A549 (cell line): Measurements from ENCODE around the gene MROH9. TPM values are rescaled to one million over a fixed set of nuclear protein-coding genes. Genes with fewer than 3 reads are reported as not detected.

Experiments used
- ATAC-seq, 2 experiments: fragments of 200-7000 bp in 1 of 2; fragments of >200 bp in 1 of 2; cut with Nextera tagmentation in 1 of 2; cut with Tn5 transposase in 1 of 2; 3 replicates each; pipeline versions ENCODE4 v1.8.0 to v1.9.1; 2018 to 2020; ENCODE audit warnings: mild to moderate bottlenecking in 1 of 2, moderate library complexity in 1 of 2
- CTCF ChIA-PET: fragments of 300-600 bp; sonication (Branson Sonifier 250); formaldehyde crosslinking; extraction: SDS; loops from one replicate; lab custom pipeline; 2021; ENCODE audit warnings: antibody characterized with exemption, inconsistent platforms; lab: Yijun Ruan, JAX
- POLR2A ChIA-PET: fragments of 350-600 bp; formaldehyde crosslinking; extraction: SDS; loops from one replicate; lab custom pipeline; 2021; ENCODE audit warnings: antibody characterized with exemption, inconsistent platforms; lab: Yijun Ruan, JAX
- DNase-seq, 2 experiments: peaks; one replicate each; pipeline versions ENCODE4 v3.0.0 to v3.0.0-alpha.2; 2011 to 2016; ENCODE audit warnings: low read depth in 1 of 2, low spot score in 1 of 2
- FAIRE-seq: peaks from 2 replicates; lab custom pipeline; 2011; peaks lifted over from hg19 to GRCh38; lab: Jason Lieb, UNC
- H3K27ac ChIP-seq, 2 experiments: fragments of >200 bp; sonication (Bioruptor Twin); formaldehyde crosslinking; 3 replicates each; pipeline ENCODE4 v1.5.1; 2016 to 2017
- H3K4me1 ChIP-seq: fragments of >200 bp; sonication (Bioruptor Twin); formaldehyde crosslinking; 3 replicates; pipeline ENCODE4 v1.6.1; 2016
- H3K4me2 ChIP-seq: fragments of >200 bp; sonication (Bioruptor Twin); formaldehyde crosslinking; 3 replicates; pipeline ENCODE4 v1.6.1; 2016
- H3K4me3 ChIP-seq: fragments of >200 bp; sonication (Bioruptor Twin); formaldehyde crosslinking; 3 replicates; pipeline ENCODE4 v1.5.1; 2016
- H3K9me3 ChIP-seq: fragments of >200 bp; sonication (Bioruptor Twin); formaldehyde crosslinking; 3 replicates; pipeline ENCODE4 v1.6.1; 2016
- CBX8 ChIP-seq: fragments of 200-600 bp; sonication (generic); IDR thresholded peaks from 2 replicates; pipeline ENCODE4 v1.6.1; 2016
- EHMT2 ChIP-seq: fragments of 200-600 bp; sonication (generic); IDR thresholded peaks from 2 replicates; pipeline ENCODE4 v1.6.1; 2016; ENCODE audit warnings: antibody characterized with exemption, low read depth, mild to moderate bottlenecking, moderate library complexity
- GATA3 ChIP-seq: IDR thresholded peaks from 2 replicates; pipeline ENCODE4 v1.6.1; 2012; ENCODE audit warnings: borderline replicate concordance
- KDM1A ChIP-seq: fragments of 200-600 bp; sonication (generic); IDR thresholded peaks from 2 replicates; pipeline ENCODE4 v1.6.1; 2016; ENCODE audit warnings: low read depth, mild to moderate bottlenecking
- POLR2AphosphoS2 ChIP-seq: conservative IDR thresholded peaks from 2 replicates; pipeline ENCODE4 v1.6.1; 2012; ENCODE audit warnings: low read length, improper control_type of control experiment, inconsistent platforms
- RARB ChIP-seq: fragments of 250-450 bp; sonication (Bioruptor Pico); IDR thresholded peaks from 2 replicates; pipeline ENCODE4 v1.8.0; 2021; ENCODE audit warnings: mild to moderate bottlenecking, moderate library complexity
- RNF2 ChIP-seq: fragments of 200-600 bp; sonication (generic); IDR thresholded peaks from 2 replicates; pipeline ENCODE4 v1.6.1; 2016; ENCODE audit warnings: low read depth, mild to moderate bottlenecking, antibody characterized with exemption, moderate library complexity, borderline replicate concordance
- TP53 ChIP-seq: fragments of 250-450 bp; sonication (Bioruptor Pico); IDR thresholded peaks from 2 replicates; pipeline ENCODE4 v1.5.0; 2021; ENCODE audit warnings: mild to moderate bottlenecking, moderate library complexity
- ZFP36 ChIP-seq: fragments of 450-650 bp; IDR thresholded peaks from 2 replicates; pipeline ENCODE4 v1.6.1; 2014; ENCODE audit warnings: borderline replicate concordance; ENCODE audit not compliant: partially characterized antibody
- ZSCAN20 ChIP-seq: fragments of 250-450 bp; sonication (Bioruptor Pico); IDR thresholded peaks from 2 replicates; pipeline ENCODE4 v1.8.0; 2022; ENCODE audit warnings: mild to moderate bottlenecking, moderate library complexity
- WGBS: methylation state at CpG from one replicate; pipeline ENCODE4 v1.1.6; 2017; ENCODE audit errors: missing lambda C conversion rate; 5-methylcytosine and 5-hydroxymethylcytosine counted together
- polyA plus RNA-seq, 4 experiments: library from polyadenylated mRNA; depleted of rRNA in 3 of 4; stranded (reverse); fragments of >200 nt; fragmentation: RNase III in 1 of 4; extraction: RNeasy Plus Mini Kit Qiagen cat#74134 plus additional on column Dnase treatment in 1 of 4; gene quantifications; 2 replicates in 3 of 4; 3 replicates in 1 of 4; pipeline ENCODE4 v1.2.3, GENCODE V29; 2011 to 2017
- small RNA-seq, 6 experiments: library from RNA; depleted of rRNA; stranded (forward); fragments of <200 nt; gene quantifications; one replicate each; pipeline ENCODE3, GENCODE V24; 2012
- TF ChIP-seq, protein P1 (sequence below): fragments of 150-350 bp; IDR thresholded peaks from 2 replicates; pipeline ENCODE4 v1.6.1; 2014; ENCODE audit warnings: low read depth, mild to moderate bottlenecking, low read length
- TF ChIP-seq, protein P2 (sequence below): fragments of 200-600 bp; sonication (generic); IDR thresholded peaks from 2 replicates; pipeline ENCODE4 v1.6.1; 2016; ENCODE audit warnings: antibody characterized with exemption, mild to moderate bottlenecking, moderate library complexity

Gene MROH9
- polyA plus RNA-seq, 2 of the 4 experiments (the other 2 are of a cell fraction), result not detected

DNA sequence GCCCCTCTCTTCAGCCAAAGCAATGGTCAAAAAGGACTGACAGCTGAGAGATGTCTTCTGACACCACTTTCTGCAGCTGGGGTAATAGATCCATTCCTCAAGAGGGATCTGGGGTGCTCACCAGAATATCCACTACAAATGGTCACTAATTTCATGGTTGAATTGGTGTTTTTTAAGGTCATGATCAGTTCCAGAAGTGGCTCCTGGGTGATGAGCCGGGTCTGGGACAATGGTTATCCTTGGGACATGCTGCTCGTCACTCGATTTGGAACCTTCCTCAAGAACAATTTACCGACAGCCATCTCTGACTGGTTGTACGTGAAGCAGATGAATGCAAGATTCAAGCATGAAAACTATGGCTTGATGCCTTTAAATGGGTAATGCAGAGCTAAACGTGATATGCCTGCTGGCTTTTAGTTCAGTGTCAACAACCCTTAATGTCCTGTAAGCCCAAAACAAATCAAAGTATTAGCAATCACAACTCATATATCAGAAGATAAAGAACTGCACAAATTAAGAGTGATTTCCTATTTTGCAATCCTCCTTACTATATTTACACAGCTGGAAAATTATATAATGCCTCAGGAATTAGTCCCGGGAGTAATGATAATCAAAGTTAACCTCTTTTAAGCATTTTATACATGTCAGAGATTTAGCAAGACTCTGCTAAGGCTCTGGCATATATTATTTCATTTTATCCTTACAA lies 175.4 kb downstream of the MROH9 start:
- 9% methylated on average over 7 of the region's 7 CpGs for WGBS
- Histone ChIP-seq H3K4me2 (no peak overlapping the region), H3K4me3 (no peak overlapping the region), H3K4me1 (no peaks in the 10 kb centered on the region), H3K27ac (no peak overlapping the region), H3K9me3 (no peaks in the 10 kb centered on the region)
- ChIA-PET POLR2A (no interaction called here), CTCF (no interaction called here)
- ATAC-seq (no peak), DNase-seq (no peak), FAIRE-seq (no peak)
- TF ChIP-seq RNF2 (no peak), CBX8 (no peak), POLR2AphosphoS2 (no peak)

DNA sequence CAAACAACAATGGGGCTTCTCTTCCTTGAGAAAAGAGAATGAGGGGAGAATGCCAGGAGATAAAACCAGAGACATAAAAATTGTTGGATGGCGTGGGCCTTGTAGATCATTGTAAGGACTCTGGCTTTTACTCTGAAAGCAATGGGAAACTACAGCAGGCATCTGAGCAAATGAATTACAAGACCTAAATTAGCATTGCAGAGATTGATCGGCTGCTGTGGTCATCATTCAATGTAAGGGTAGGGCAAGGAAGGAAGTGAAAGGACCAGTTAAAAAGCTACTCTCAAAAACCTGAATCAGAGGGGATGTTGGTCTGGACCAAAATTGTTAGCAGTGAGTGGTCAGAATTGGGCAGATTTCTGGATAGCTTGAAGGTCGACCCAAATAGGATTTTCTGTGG lies 176.8 kb downstream of the MROH9 start:
- CTCF ChIA-PET, result no interaction called here
- H3K4me3 ChIP-seq, result no peak overlapping the region
- no peak for FAIRE-seq
- DNase-seq, result no peak
- WGBS, result 25% methylated on average over 3 of the region's 3 CpGs
- no peaks in the 10 kb centered on the region for H3K4me1 ChIP-seq
- POLR2A ChIA-PET, result no interaction called here
- no peaks in the 10 kb centered on the region for H3K9me3 ChIP-seq
- no peak for ATAC-seq
- no peak overlapping the region for H3K4me2 ChIP-seq
- H3K27ac ChIP-seq, result no peak overlapping the region
- TF ChIP-seq, protein P1, sequence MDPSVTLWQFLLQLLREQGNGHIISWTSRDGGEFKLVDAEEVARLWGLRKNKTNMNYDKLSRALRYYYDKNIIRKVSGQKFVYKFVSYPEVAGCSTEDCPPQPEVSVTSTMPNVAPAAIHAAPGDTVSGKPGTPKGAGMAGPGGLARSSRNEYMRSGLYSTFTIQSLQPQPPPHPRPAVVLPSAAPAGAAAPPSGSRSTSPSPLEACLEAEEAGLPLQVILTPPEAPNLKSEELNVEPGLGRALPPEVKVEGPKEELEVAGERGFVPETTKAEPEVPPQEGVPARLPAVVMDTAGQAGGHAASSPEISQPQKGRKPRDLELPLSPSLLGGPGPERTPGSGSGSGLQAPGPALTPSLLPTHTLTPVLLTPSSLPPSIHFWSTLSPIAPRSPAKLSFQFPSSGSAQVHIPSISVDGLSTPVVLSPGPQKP, result no peak
- no peak for TF ChIP-seq EHMT2
- no peak for TF ChIP-seq KDM1A
- TF ChIP-seq ZSCAN20 (CRISPR knock-in tag), result no peak
- TF ChIP-seq TP53 (CRISPR knock-in tag), result no peak
- TF ChIP-seq, protein P2, sequence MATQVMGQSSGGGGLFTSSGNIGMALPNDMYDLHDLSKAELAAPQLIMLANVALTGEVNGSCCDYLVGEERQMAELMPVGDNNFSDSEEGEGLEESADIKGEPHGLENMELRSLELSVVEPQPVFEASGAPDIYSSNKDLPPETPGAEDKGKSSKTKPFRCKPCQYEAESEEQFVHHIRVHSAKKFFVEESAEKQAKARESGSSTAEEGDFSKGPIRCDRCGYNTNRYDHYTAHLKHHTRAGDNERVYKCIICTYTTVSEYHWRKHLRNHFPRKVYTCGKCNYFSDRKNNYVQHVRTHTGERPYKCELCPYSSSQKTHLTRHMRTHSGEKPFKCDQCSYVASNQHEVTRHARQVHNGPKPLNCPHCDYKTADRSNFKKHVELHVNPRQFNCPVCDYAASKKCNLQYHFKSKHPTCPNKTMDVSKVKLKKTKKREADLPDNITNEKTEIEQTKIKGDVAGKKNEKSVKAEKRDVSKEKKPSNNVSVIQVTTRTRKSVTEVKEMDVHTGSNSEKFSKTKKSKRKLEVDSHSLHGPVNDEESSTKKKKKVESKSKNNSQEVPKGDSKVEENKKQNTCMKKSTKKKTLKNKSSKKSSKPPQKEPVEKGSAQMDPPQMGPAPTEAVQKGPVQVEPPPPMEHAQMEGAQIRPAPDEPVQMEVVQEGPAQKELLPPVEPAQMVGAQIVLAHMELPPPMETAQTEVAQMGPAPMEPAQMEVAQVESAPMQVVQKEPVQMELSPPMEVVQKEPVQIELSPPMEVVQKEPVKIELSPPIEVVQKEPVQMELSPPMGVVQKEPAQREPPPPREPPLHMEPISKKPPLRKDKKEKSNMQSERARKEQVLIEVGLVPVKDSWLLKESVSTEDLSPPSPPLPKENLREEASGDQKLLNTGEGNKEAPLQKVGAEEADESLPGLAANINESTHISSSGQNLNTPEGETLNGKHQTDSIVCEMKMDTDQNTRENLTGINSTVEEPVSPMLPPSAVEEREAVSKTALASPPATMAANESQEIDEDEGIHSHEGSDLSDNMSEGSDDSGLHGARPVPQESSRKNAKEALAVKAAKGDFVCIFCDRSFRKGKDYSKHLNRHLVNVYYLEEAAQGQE, result no peak
- no peak for TF ChIP-seq RARB (CRISPR knock-in tag)
- TF ChIP-seq ZFP36, result no peak

DNA sequence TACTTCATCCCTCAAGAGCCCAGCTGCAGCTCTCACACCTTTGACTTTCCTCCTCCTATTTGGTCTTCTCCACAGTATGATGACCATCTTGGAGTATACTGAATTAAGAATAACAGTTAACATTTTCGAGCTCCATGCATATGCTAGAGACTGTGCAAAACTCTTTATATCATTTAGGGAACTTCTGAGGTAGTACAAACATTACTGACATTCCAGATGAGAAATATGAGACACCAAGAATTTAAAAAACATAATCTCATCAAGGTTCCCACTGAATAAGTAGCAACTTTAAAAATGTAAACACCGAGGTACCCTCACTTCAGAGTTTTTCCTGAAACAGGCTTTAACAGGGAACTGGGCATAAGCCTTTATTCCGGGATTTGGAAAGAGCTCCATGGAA lies 178.0 kb downstream of the MROH9 start:
- Histone ChIP-seq H3K4me3 (no peak overlapping the region), H3K27ac (no peak overlapping the region), H3K4me2 (no peak overlapping the region), H3K9me3 (no peaks in the 10 kb centered on the region)
- CTCF ChIA-PET, result no interaction called here
- 6% methylated on average over 3 of the region's 3 CpGs for WGBS
- POLR2A ChIA-PET, result no interaction called here
- TF ChIP-seq GATA3, result no peak
- TF ChIP-seq, all 56 proteins: peak for 0
- FAIRE-seq, result no peak
- H3K4me1 ChIP-seq, result no peaks in the 10 kb centered on the region
- no peak for ATAC-seq
- no peak for DNase-seq

Small RNA genes within 50 kb of the gene (small RNA-seq; reads per million reads assigned to genes)
- 0 reads per million in 6 experiments for gene MIR1295A

Other genes with a start within 250 kb of the MROH9 start
- gene FMO3, start 155.4 kb downstream of the MROH9 start, polyA plus RNA-seq (2011; rRNA removed), result not detected in 2 replicates
- gene FMO3, start 155.4 kb downstream of the MROH9 start, polyA plus RNA-seq (2017; fragmentation: RNase III; extraction: RNeasy Plus Mini Kit Qiagen cat#74134 plus additional on column Dnase treatment), result not detected in 3 replicates
- not detected in 2 replicates for gene FMO2, start 249.8 kb downstream of the MROH9 start, polyA plus RNA-seq (2011; rRNA removed)
- gene FMO2, start 249.8 kb downstream of the MROH9 start, polyA plus RNA-seq (2017; fragmentation: RNase III; extraction: RNeasy Plus Mini Kit Qiagen cat#74134 plus additional on column Dnase treatment), result not detected in 3 replicates